Thymus (tissue), 14 donors: ENCODE data around the gene PPP1CB. TPM values are rescaled to one million over a fixed set of nuclear protein-coding genes. Genes with fewer than 3 reads are reported as not detected.

Experiments
- DNase-seq, 9 donors: peaks; one replicate each; pipeline ENCODE4 v3.0.0-alpha.2; 2013; ENCODE audit warnings: low spot score in 9 of 9, low read depth in 6 of 9, missing footprints in 1 of 9
- H3K27ac ChIP-seq, 2 donors: one replicate each; pipeline ENCODE4 v1.5.1; 2013; ENCODE audit warnings: control low read depth in 1 of 2, low read depth in 1 of 2, low read length in 1 of 2, mild to moderate bottlenecking in 1 of 2, moderate library complexity in 1 of 2
- H3K27me3 ChIP-seq, 2 donors: one replicate each; pipeline ENCODE4 v1.5.1; 2013; ENCODE audit warnings: low read length in 1 of 2; ENCODE audit not compliant: control insufficient read depth in 2 of 2, insufficient read depth in 1 of 2
- H3K36me3 ChIP-seq, 2 donors: one replicate each; pipeline ENCODE4 v1.5.1; 2013; ENCODE audit warnings: low read length in 1 of 2, mild to moderate bottlenecking in 1 of 2, moderate library complexity in 1 of 2; ENCODE audit not compliant: control insufficient read depth in 2 of 2, insufficient read depth in 2 of 2
- H3K4me1 ChIP-seq, 2 donors: one replicate each; pipeline ENCODE4 v1.5.1; 2013; ENCODE audit warnings: low read length in 2 of 2; ENCODE audit not compliant: control insufficient read depth in 2 of 2, insufficient read depth in 2 of 2
- H3K4me3 ChIP-seq, 2 donors: one replicate each; pipeline ENCODE4 v1.5.1; 2013; ENCODE audit warnings: low read length in 2 of 2, control low read depth in 1 of 2, mild to moderate bottlenecking in 1 of 2
- H3K9me3 ChIP-seq, 2 donors: one replicate each; pipeline ENCODE4 v1.5.1; 2013; ENCODE audit warnings: low read length in 1 of 2, mild to moderate bottlenecking in 1 of 2; ENCODE audit not compliant: control insufficient read depth in 2 of 2, insufficient read depth in 1 of 2
- WGBS: extraction: QIAGEN DNeasy Blood & Tissue Kit; methylation state at CpG from one replicate; pipeline ENCODE4 v1.1.7; 2013; 5-methylcytosine and 5-hydroxymethylcytosine counted together
- long read RNA-seq, 10 donors: transcript quantifications; one replicate each; lab custom pipeline, GENCODE V29; 2026
- polyA plus RNA-seq: library from polyadenylated mRNA; stranded (reverse); fragments of 200-250 nt; gene quantifications from one replicate; pipeline ENCODE4 v1.2.3, GENCODE V29; 2013
- total RNA-seq: library from RNA; stranded (reverse); fragments of 120-200 nt; gene quantifications from one replicate; pipeline ENCODE4 v1.2.4, GENCODE V29; 2013
- donor health status: healthy.

The PPP1CB gene
- total RNA-seq (119 TPM), polyA plus RNA-seq (153 TPM)
- long read RNA-seq, donor 1, full-length matches to known transcripts: 11 of 11 reads
- long read RNA-seq, donor 1, partial matches to known transcripts: 0 of 11 reads
- long read RNA-seq, donor 1, other reads (novel, unspliced or antisense): 0 of 11 reads
- long read RNA-seq, donor 2, full-length matches to known transcripts: 96 of 124 reads
- long read RNA-seq, donor 2, partial matches to known transcripts: 28 of 124 reads
- long read RNA-seq, donor 2, other reads (novel, unspliced or antisense): 0 of 124 reads
- long read RNA-seq, donor 3, full-length matches to known transcripts: 38 of 52 reads
- long read RNA-seq, donor 3, partial matches to known transcripts: 14 of 52 reads
- long read RNA-seq, donor 3, other reads (novel, unspliced or antisense): 0 of 52 reads
- long read RNA-seq, donor 4, full-length matches to known transcripts: 30 of 128 reads
- long read RNA-seq, donor 4, partial matches to known transcripts: 98 of 128 reads
- long read RNA-seq, donor 4, other reads (novel, unspliced or antisense): 0 of 128 reads
- long read RNA-seq, donor 5, full-length matches to known transcripts: 46 of 66 reads
- long read RNA-seq, donor 5, partial matches to known transcripts: 20 of 66 reads
- long read RNA-seq, donor 5, other reads (novel, unspliced or antisense): 0 of 66 reads
- long read RNA-seq, donor 6, full-length matches to known transcripts: 37 of 37 reads
- long read RNA-seq, donor 6, partial matches to known transcripts: 0 of 37 reads
- long read RNA-seq, donor 6, other reads (novel, unspliced or antisense): 0 of 37 reads
- long read RNA-seq, donor 7, full-length matches to known transcripts: 52 of 68 reads
- long read RNA-seq, donor 7, partial matches to known transcripts: 16 of 68 reads
- long read RNA-seq, donor 7, other reads (novel, unspliced or antisense): 0 of 68 reads
- long read RNA-seq, donor 8, full-length matches to known transcripts: 18 of 27 reads
- long read RNA-seq, donor 8, partial matches to known transcripts: 9 of 27 reads
- long read RNA-seq, donor 8, other reads (novel, unspliced or antisense): 0 of 27 reads
- long read RNA-seq, donor 9, full-length matches to known transcripts: 42 of 53 reads
- long read RNA-seq, donor 9, partial matches to known transcripts: 11 of 53 reads
- long read RNA-seq, donor 9, other reads (novel, unspliced or antisense): 0 of 53 reads
- long read RNA-seq, donor 10, full-length matches to known transcripts: 36 of 54 reads
- long read RNA-seq, donor 10, partial matches to known transcripts: 18 of 54 reads
- long read RNA-seq, donor 10, other reads (novel, unspliced or antisense): 0 of 54 reads

GRCh38 chr2:28751252-28751955 lies at the start of gene PPP1CB:
Gene PPP1CB, plus strand, starts transcription at chr2:28751830. Its CDS starts 295 bp downstream, at chr2:28752125.
- peak; percentile 78 to 98 (median 94) for DNase-seq
- no peaks in the 10 kb centered on the region for H3K9me3 ChIP-seq
- peaks cover 1 to 4% of the 10 kb centered on the region in 2 donors for H3K36me3 ChIP-seq
- under 1% methylated on average over 81 of the region's 81 CpGs for WGBS
- H3K4me3 ChIP-seq: peak within 1 kb of the TSS; percentile 90 to 96
- no peaks in the 10 kb centered on the region for H3K27me3 ChIP-seq
- H3K27ac ChIP-seq: peak within 1 kb of the TSS; percentile 98 to 99
- H3K4me1 ChIP-seq: peaks cover 0 to 17% of the 10 kb centered on the region in 2 donors

DNA sequence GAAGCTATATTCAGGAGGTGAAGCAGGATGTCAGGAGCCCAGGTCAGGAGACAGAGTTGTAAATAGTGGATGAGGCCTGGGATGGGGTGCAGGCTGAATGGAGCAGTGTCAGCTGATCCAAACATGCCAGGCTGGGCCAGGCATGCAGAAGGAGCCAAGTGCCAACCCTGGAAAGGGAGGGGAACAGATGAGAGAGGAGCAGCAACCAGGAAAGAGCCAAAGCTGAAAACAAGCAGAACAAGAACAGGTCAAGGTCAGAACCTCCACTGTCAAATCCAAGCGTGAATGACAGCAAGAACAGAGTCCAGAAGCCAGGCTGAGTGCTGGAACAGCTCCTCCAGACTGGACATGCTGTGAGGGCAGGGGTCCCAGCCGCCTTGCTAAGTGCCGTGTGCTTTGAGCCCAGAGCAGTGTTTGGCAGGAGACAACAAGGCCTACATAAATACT lies 49.2 kb upstream of the PPP1CB start:
- peaks cover 0 to 5% of the 10 kb centered on the region in 2 donors for H3K9me3 ChIP-seq
- 99% methylated on average over 3 of the region's 3 CpGs for WGBS
- no peak for DNase-seq
- no peaks in the 10 kb centered on the region for H3K36me3 ChIP-seq
- no peaks in the 10 kb centered on the region for H3K27me3 ChIP-seq
- H3K27ac ChIP-seq: no peak overlapping the region
- H3K4me1 ChIP-seq: no peaks in the 10 kb centered on the region
- H3K4me3 ChIP-seq: no peak overlapping the region

- DNase-seq: no peak
- no peaks in the 10 kb centered on the region for H3K36me3 ChIP-seq
- no peak overlapping the region for H3K27ac ChIP-seq
- H3K9me3 ChIP-seq: peaks cover 0 to 5% of the 10 kb centered on the region in 2 donors
- no peak overlapping the region for H3K4me3 ChIP-seq
- WGBS: 86% methylated on average over 8 of the region's 8 CpGs
- no peaks in the 10 kb centered on the region for H3K4me1 ChIP-seq
- no peaks in the 10 kb centered on the region for H3K27me3 ChIP-seq
These were observed 48.8 kb upstream of the PPP1CB start for GRCh38 chr2:28702878-28703277.

DNA sequence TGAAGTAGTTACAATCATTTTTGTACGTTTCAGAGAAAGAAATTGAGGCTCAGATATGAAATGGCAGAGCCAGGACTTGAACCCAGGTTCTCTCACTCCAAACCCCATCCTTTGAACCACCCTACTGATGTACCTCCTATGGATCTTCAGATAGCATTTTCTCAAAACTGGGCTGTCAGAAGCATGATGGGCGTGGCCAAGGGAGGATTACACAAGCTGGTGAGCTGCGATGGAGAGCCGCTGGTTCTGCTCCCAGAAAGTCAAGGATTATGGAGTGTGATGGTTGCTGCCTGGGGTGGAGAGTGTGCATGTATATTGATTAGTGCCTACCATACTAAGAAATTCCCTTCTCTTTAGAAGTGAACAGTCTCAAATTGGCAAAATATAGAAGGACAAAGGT lies 47.0 kb upstream of the PPP1CB start:
- no peak for DNase-seq
- Histone ChIP-seq H3K27me3 (no peaks in the 10 kb centered on the region), H3K27ac (no peak overlapping the region), H3K4me3 (no peak overlapping the region), H3K36me3 (no peaks in the 10 kb centered on the region), H3K4me1 (no peaks in the 10 kb centered on the region), H3K9me3 (peaks cover 0 to 5% of the 10 kb centered on the region in 2 donors)
- WGBS: 94% methylated on average over 4 of the region's 4 CpGs

- H3K27ac ChIP-seq: no peak overlapping the region
- DNase-seq: no peak
- H3K27me3 ChIP-seq: no peaks in the 10 kb centered on the region
- no peaks in the 10 kb centered on the region for H3K36me3 ChIP-seq
- 97% methylated on average over 4 of the region's 4 CpGs for WGBS
- H3K4me3 ChIP-seq: no peak overlapping the region
- no peaks in the 10 kb centered on the region for H3K4me1 ChIP-seq
- H3K9me3 ChIP-seq: peaks cover 0 to 5% of the 10 kb centered on the region in 2 donors
These were observed 45.7 kb upstream of the PPP1CB start for GRCh38 chr2:28705751-28706440.

DNA sequence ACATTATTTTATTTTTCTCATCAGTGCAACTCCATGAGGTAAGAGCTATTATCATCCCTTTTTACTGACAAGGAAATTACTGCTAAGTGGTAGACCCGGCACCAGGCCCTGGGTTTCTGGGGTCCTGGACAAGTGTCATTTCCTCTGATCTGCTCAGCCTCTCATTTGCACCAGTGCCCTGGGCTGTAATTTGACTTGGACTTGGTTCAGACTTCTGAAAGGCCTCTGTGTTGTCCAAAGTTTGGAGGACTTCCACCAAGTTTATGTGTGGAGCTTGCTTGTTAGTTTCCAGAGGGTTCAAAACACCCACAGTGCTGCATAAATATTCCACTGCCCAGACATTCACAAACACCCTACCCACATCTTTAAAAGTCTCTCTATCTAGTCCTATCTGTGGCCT lies 44.0 kb upstream of the PPP1CB start:
- Histone ChIP-seq H3K27ac (no peak overlapping the region), H3K4me3 (no peak overlapping the region), H3K36me3 (no peaks in the 10 kb centered on the region), H3K27me3 (no peaks in the 10 kb centered on the region), H3K9me3 (peaks cover 0 to 5% of the 10 kb centered on the region in 2 donors), H3K4me1 (no peaks in the 10 kb centered on the region)
- WGBS: 100% methylated on average over 1 of the region's 1 CpG
- DNase-seq: no peak

DNA sequence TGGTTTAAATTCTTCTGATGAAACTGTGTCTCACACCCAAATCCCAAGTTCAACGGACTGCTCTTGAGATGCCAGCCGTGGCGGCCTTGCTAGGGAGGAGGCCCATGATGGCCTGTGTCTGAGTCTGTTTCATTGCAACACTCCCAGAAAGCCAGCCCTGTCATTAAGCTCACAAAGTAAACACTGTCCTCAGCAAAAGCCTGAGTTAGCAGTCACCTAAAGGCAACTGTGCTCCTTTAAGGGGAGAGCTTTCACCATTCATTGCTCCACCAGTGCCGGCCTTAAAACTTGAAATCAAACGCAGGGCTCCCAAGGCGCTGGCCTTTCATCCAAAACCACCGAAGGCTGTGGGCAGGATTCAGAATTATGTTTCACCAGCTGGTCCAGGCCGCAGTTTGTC lies 42.5 kb upstream of the PPP1CB start:
- H3K4me1 ChIP-seq: no peaks in the 10 kb centered on the region
- H3K27ac ChIP-seq: no peak overlapping the region
- H3K9me3 ChIP-seq: peaks cover 0 to 5% of the 10 kb centered on the region in 2 donors
- WGBS: 96% methylated on average over 8 of the region's 8 CpGs
- no peaks in the 10 kb centered on the region for H3K36me3 ChIP-seq
- no peak for DNase-seq
- no peak overlapping the region for H3K4me3 ChIP-seq
- no peaks in the 10 kb centered on the region for H3K27me3 ChIP-seq

- no peak for DNase-seq
- Histone ChIP-seq H3K27ac (no peak overlapping the region), H3K36me3 (no peaks in the 10 kb centered on the region), H3K4me3 (no peak overlapping the region), H3K9me3 (peaks cover 0 to 10% of the 10 kb centered on the region in 2 donors), H3K27me3 (no peaks in the 10 kb centered on the region), H3K4me1 (no peaks in the 10 kb centered on the region)
- 97% methylated on average over 4 of the region's 4 CpGs for WGBS
These were observed 41.1 kb upstream of the PPP1CB start for GRCh38 chr2:28710545-28710944.
